ENCODE data around the gene COX17. TPM values are rescaled to one million over a fixed set of nuclear protein-coding genes. Genes with fewer than 3 reads are reported as not detected.

The COX17 gene
- total RNA-seq, 5 donors from 2014 or later (not counting 1 experiment from before 2014, with no cell fraction given): 20.5 to 33.1 (median 30.6) TPM

Other genes starting within 250 kb of the COX17 start
- 10 to 100 TPM; 35.4 to 59.5 (median 38.7) TPM for gene TMEM39A, start 213.8 kb downstream of the COX17 start, total RNA-seq
- gene POGLUT1, start 208.4 kb downstream of the COX17 start, total RNA-seq: 10 to 100 TPM; 28.2 to 43.6 (median 36.4) TPM
- gene TIMMDC1, start 178.9 kb downstream of the COX17 start, total RNA-seq: 10 to 100 TPM; 35.9 to 74.3 (median 68.0) TPM
- gene CD80, start 117.8 kb downstream of the COX17 start, total RNA-seq: 1 to 10 TPM; 1.3 to 3.5 (median 2.0) TPM
- gene ADPRH, start 97.9 kb downstream of the COX17 start, total RNA-seq: 1 to 10 TPM in 4 of 5 donors, under 1 TPM in 1; 0.43 to 3.6 (median 1.5) TPM
- gene PLA1A, start 79.5 kb downstream of the COX17 start, total RNA-seq: not detected
- gene POPDC2, start 16.8 kb downstream of the COX17 start, total RNA-seq: 1 to 10 TPM; 3.6 to 4.8 (median 4.2) TPM
- 1 to 10 TPM in 1 of 5 donors, under 1 TPM in 3, not detected in 1; 0.14 to 1.2 (median 0.40) TPM for gene CFAP91, start 25.6 kb upstream of the COX17 start, total RNA-seq
- gene NR1I2, start 104.7 kb upstream of the COX17 start, total RNA-seq: under 1 TPM; 0.21 to 0.61 (median 0.39) TPM

Data from T-cell (primary cell).